ENCODE data around the gene ESPNL. TPM values are rescaled to one million over a fixed set of nuclear protein-coding genes. Genes with fewer than 3 reads are reported as not detected.

ESPNL gene
- polyA plus RNA-seq, 1 donor (not counting 4 experiments of a cell fraction or from before 2014, with no cell fraction given) = 0.16 TPM

DNA sequence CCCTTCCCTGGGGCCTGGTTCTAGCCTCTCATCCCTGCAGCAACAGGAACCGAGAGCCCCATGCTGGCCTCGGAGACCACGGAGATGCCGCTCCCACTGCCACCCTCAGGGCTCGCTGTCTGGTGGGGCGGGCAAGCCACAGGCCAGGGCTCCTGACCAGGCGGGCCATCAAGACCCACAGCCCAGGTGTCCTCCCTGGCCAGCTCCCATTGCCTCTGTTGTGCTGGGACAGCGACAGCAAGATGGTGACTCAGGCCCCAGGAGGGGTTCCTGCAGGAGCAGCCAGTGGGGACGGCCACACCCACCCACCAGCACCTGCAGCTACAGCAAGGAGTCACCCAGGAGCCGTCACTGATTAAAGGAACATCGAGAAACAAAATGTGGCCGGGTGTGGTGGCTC is 45.7 kb downstream of the ESPNL start:
- H4K20me1 ChIP-seq (ENCODE audit: control insufficient read depth, extremely low read depth, insufficient read depth, low read length) = no peaks in the 10 kb centered on the region
- H3K27me3 ChIP-seq (ENCODE audit: control insufficient read depth, extremely low read depth, insufficient read depth, low read length) = no peaks in the 10 kb centered on the region
- FAIRE-seq (no peak), DNase-seq (ENCODE audit: low read depth, low spot score) (no peak)
- H3K9ac ChIP-seq (ENCODE audit: control insufficient read depth, extremely low read depth, insufficient read depth, low read length) = no peak overlapping the region
- TF ChIP-seq, protein P1, sequence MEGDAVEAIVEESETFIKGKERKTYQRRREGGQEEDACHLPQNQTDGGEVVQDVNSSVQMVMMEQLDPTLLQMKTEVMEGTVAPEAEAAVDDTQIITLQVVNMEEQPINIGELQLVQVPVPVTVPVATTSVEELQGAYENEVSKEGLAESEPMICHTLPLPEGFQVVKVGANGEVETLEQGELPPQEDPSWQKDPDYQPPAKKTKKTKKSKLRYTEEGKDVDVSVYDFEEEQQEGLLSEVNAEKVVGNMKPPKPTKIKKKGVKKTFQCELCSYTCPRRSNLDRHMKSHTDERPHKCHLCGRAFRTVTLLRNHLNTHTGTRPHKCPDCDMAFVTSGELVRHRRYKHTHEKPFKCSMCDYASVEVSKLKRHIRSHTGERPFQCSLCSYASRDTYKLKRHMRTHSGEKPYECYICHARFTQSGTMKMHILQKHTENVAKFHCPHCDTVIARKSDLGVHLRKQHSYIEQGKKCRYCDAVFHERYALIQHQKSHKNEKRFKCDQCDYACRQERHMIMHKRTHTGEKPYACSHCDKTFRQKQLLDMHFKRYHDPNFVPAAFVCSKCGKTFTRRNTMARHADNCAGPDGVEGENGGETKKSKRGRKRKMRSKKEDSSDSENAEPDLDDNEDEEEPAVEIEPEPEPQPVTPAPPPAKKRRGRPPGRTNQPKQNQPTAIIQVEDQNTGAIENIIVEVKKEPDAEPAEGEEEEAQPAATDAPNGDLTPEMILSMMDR (optimal IDR thresholded peaks at IDR 0.05 in 1 of 3, IDR thresholded peaks at IDR 0.05 in 1 of 3, conservative IDR thresholded peaks at IDR 0.05 in 1 of 3; ENCODE audit: extremely low read depth in 1 of 3, insufficient read depth in 2 of 3, low read length in 3 of 3) = no peak
- TF ChIP-seq EZH2 (IDR thresholded peaks at IDR 0.05; ENCODE audit: low read length) = no peak
- H3K27ac ChIP-seq (ENCODE audit: control insufficient read depth, insufficient read depth, low read length) = no peak overlapping the region
- H3K4me3 ChIP-seq (ENCODE audit: control insufficient read depth in 2 of 3, extremely low read depth in 1 of 3, insufficient read depth in 2 of 3, low read depth in 1 of 3, low read length in 3 of 3) = no peak overlapping the region
- H3K36me3 ChIP-seq (ENCODE audit: control insufficient read depth in 2 of 2, extremely low read depth in 1 of 2, insufficient read depth in 2 of 2, low read length in 2 of 2) = no peaks in the 10 kb centered on the region
- H3K4me2 ChIP-seq (ENCODE audit: control insufficient read depth, extremely low read depth, insufficient read depth, low read depth, low read length) = no peak overlapping the region
- dilution Hi-C loops (cut with MboI; ENCODE audit: extremely low pct_ligation_motif_present, low sequenced_read_pairs) = no loop called here
- H3K79me2 ChIP-seq (ENCODE audit: control insufficient read depth, insufficient read depth, low read length) = no peaks in the 10 kb centered on the region
- H3K9me3 ChIP-seq (ENCODE audit: control insufficient read depth, low read depth, low read length) = no peaks in the 10 kb centered on the region
- H2AFZ ChIP-seq (ENCODE audit: control insufficient read depth, low read length) = no peak overlapping the region
- no peaks in the 10 kb centered on the region for H3K9me1 ChIP-seq (ENCODE audit: control insufficient read depth, extremely low read depth, insufficient read depth, low read length)
- peaks cover 30% of the 10 kb centered on the region for H3K4me1 ChIP-seq (ENCODE audit: control insufficient read depth, extremely low read depth, insufficient read depth, low read length)

DNA sequence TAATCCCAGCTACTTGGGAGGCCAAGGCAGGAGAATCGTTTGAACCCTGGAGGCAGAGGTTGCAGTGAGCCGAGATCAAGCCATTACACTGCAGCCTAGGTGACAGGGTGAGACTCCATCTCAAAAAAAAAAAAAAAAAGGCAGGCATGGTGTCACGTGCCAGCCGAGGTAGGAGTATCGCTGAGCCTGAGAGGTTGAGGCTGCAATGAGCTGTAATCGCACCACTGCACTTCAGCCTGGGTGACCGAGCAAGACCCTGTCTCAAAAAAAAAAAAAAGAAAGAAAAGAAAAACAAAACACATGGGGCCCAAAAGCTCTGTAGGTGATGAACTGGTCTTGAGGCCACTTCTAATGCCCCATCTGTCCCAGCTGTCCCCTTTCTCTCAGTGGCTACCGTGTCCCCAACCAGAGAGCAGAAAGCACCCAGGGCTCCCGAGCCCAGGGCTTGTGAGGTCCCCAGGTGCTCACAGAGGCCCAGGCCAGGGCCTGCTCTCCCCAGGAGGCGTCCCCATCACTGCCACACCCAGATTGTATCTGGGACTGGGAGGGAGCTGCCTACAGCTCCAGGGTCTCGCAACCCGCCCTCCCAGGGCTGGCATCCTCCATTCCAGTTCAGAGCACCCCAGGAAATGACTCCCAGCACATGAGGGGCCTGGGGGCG is 46.9 kb downstream of the ESPNL start:
- H3K79me2 ChIP-seq (ENCODE audit: control insufficient read depth, insufficient read depth, low read length) = no peaks in the 10 kb centered on the region
- no peak overlapping the region for H3K9ac ChIP-seq (ENCODE audit: control insufficient read depth, extremely low read depth, insufficient read depth, low read length)
- H3K36me3 ChIP-seq (ENCODE audit: control insufficient read depth in 2 of 2, extremely low read depth in 1 of 2, insufficient read depth in 2 of 2, low read length in 2 of 2) = no peaks in the 10 kb centered on the region
- H3K4me1 ChIP-seq (ENCODE audit: control insufficient read depth, extremely low read depth, insufficient read depth, low read length) = peaks cover 20% of the 10 kb centered on the region
- no peaks in the 10 kb centered on the region for H3K9me1 ChIP-seq (ENCODE audit: control insufficient read depth, extremely low read depth, insufficient read depth, low read length)
- DNase-seq (ENCODE audit: low read depth, low spot score) = no peak
- H3K4me2 ChIP-seq (ENCODE audit: control insufficient read depth, extremely low read depth, insufficient read depth, low read depth, low read length) = no peak overlapping the region
- no peak for FAIRE-seq
- dilution Hi-C loops (cut with MboI; ENCODE audit: extremely low pct_ligation_motif_present, low sequenced_read_pairs) = no loop called here
- H3K4me3 ChIP-seq (ENCODE audit: control insufficient read depth in 2 of 3, extremely low read depth in 1 of 3, insufficient read depth in 2 of 3, low read depth in 1 of 3, low read length in 3 of 3) = no peak overlapping the region
- no peak for TF ChIP-seq EZH2 (IDR thresholded peaks at IDR 0.05; ENCODE audit: low read length)
- TF ChIP-seq, protein P1 (optimal IDR thresholded peaks at IDR 0.05 in 1 of 3, IDR thresholded peaks at IDR 0.05 in 1 of 3, conservative IDR thresholded peaks at IDR 0.05 in 1 of 3; ENCODE audit: extremely low read depth in 1 of 3, insufficient read depth in 2 of 3, low read length in 3 of 3) = no peak
- H3K27ac ChIP-seq (ENCODE audit: control insufficient read depth, insufficient read depth, low read length) = no peak overlapping the region
- H3K27me3 ChIP-seq (ENCODE audit: control insufficient read depth, extremely low read depth, insufficient read depth, low read length) = no peaks in the 10 kb centered on the region
- no peak overlapping the region for H2AFZ ChIP-seq (ENCODE audit: control insufficient read depth, low read length)
- H4K20me1 ChIP-seq (ENCODE audit: control insufficient read depth, extremely low read depth, insufficient read depth, low read length) = no peaks in the 10 kb centered on the region
- no peaks in the 10 kb centered on the region for H3K9me3 ChIP-seq (ENCODE audit: control insufficient read depth, low read depth, low read length)
